Measurements from ENCODE around the gene F5. TPM values are rescaled to one million over a fixed set of nuclear protein-coding genes. Genes with fewer than 3 reads are reported as not detected.

The F5 gene
- total RNA-seq, result under 1 TPM in 3 of 4 donors, not detected in 1; 0.32 to 0.82 (median 0.37) TPM

GRCh38 chr1:169586395-169587255 lies at the start of gene F5:
F5 (minus strand) TSS chr1:169586481; CDS start chr1:169586386, 95 bp downstream.
- H3K27ac ChIP-seq, result no peak within 1 kb of the TSS
- WGBS, 2 donors (ENCODE audit: low coverage in 1 of 2), result 28% methylated on average over 15 of the region's 15 CpGs; no CpG with 5 or more reads in 1 of the 2 donors
- no peaks in the 10 kb centered on the region for H3K9me3 ChIP-seq
- intact Hi-C loops (cut with DNase I; ENCODE audit: low total_unique reads) (no loop called here), in situ Hi-C loops (cut with MboI; ENCODE audit: low pct_ligation_motif_present in 1 of 4, low pct_unique_long_range_greater_than_20kb in 1 of 4, low sequenced_read_pairs in 3 of 4) (loop anchor here in 1 of 4 donors (25.0 kb wide), 1 partner anchor 226 kb away; no protein-coding TSS in a partner anchor)
- H3K4me1 ChIP-seq, result peaks cover 0 to 11% (median 4%) of the 10 kb centered on the region in 4 donors
- no peaks in the 10 kb centered on the region for H3K36me3 ChIP-seq
- peak; percentile 74 for DNase-seq
- H3K4me3 ChIP-seq, result peak within 1 kb of the TSS in 2 of 4 donors; percentile 7 to 35
- no peak for TF ChIP-seq EP300 (IDR thresholded peaks at IDR 0.05; ENCODE audit: low read depth)
- no peak for TF ChIP-seq POLR2AphosphoS5 (IDR thresholded peaks at IDR 0.05)
- no peak for TF ChIP-seq POLR2A (IDR thresholded peaks at IDR 0.05)
- peak; percentile 33 to 66 (median 44) for TF ChIP-seq CTCF (IDR thresholded peaks at IDR 0.05)
- H3K27me3 ChIP-seq, result peaks cover 10% of the 10 kb centered on the region

- Histone ChIP-seq H3K27me3 (no peaks in the 10 kb centered on the region), H3K4me1 (no peaks in the 10 kb centered on the region), H3K27ac (no peak overlapping the region), H3K4me3 (no peak overlapping the region), H3K9me3 (peaks cover 12 to 26% of the 10 kb centered on the region in 2 donors), H3K36me3 (no peaks in the 10 kb centered on the region)
- intact Hi-C loops (cut with DNase I; ENCODE audit: low total_unique reads) (no loop called here), in situ Hi-C loops (cut with MboI; ENCODE audit: low pct_ligation_motif_present in 1 of 4, low pct_unique_long_range_greater_than_20kb in 1 of 4, low sequenced_read_pairs in 3 of 4) (no loop called here)
- TF ChIP-seq POLR2AphosphoS5 (IDR thresholded peaks at IDR 0.05) (no peak), EP300 (IDR thresholded peaks at IDR 0.05; ENCODE audit: low read depth) (no peak), POLR2A (IDR thresholded peaks at IDR 0.05) (no peak), CTCF (IDR thresholded peaks at IDR 0.05) (no peak)
- 50 to 70% methylated on average over 1 of the region's 1 CpG for WGBS, 2 donors (ENCODE audit: low coverage in 1 of 2)
- no peak for DNase-seq
These were observed 48.6 kb upstream of the F5 start for GRCh38 chr1:169634877-169635276.

- TF ChIP-seq CTCF (IDR thresholded peaks at IDR 0.05), result no peak
- no peak for TF ChIP-seq POLR2A (IDR thresholded peaks at IDR 0.05)
- TF ChIP-seq POLR2AphosphoS5 (IDR thresholded peaks at IDR 0.05), result no peak
- no peak for TF ChIP-seq EP300 (IDR thresholded peaks at IDR 0.05; ENCODE audit: low read depth)
- in situ Hi-C loops (cut with MboI; ENCODE audit: low pct_ligation_motif_present in 1 of 4, low pct_unique_long_range_greater_than_20kb in 1 of 4, low sequenced_read_pairs in 3 of 4), result no loop called here
These were observed 47.9 kb upstream of the F5 start for GRCh38 chr1:169634145-169634544.

GRCh38 chr1:169631249-169631648 lies 45.0 kb upstream of the F5 start:
- Histone ChIP-seq H3K27me3 (no peaks in the 10 kb centered on the region), H3K9me3 (peaks cover 8 to 22% of the 10 kb centered on the region in 2 donors), H3K36me3 (no peaks in the 10 kb centered on the region), H3K4me1 (no peaks in the 10 kb centered on the region), H3K4me3 (no peak overlapping the region), H3K27ac (no peak overlapping the region)
- 73 to 83% methylated on average over 2 to 3 of the region's 3 CpGs for WGBS, 2 donors (ENCODE audit: low coverage in 1 of 2)
- in situ Hi-C loops (cut with MboI; ENCODE audit: low pct_ligation_motif_present in 1 of 4, low pct_unique_long_range_greater_than_20kb in 1 of 4, low sequenced_read_pairs in 3 of 4), result no loop called here
- intact Hi-C loops (cut with DNase I; ENCODE audit: low total_unique reads), result no loop called here
- TF ChIP-seq EP300 (IDR thresholded peaks at IDR 0.05; ENCODE audit: low read depth), result no peak
- TF ChIP-seq CTCF (IDR thresholded peaks at IDR 0.05), result no peak
- TF ChIP-seq POLR2AphosphoS5 (IDR thresholded peaks at IDR 0.05), result no peak
- no peak for TF ChIP-seq POLR2A (IDR thresholded peaks at IDR 0.05)
- DNase-seq, result no peak

More at GRCh38 chr1:169634145-169634544, 47.9 kb upstream of the F5 start:
- Histone ChIP-seq H3K4me1 (no peaks in the 10 kb centered on the region), H3K27ac (no peak overlapping the region), H3K27me3 (no peaks in the 10 kb centered on the region), H3K36me3 (no peaks in the 10 kb centered on the region), H3K4me3 (no peak overlapping the region), H3K9me3 (peaks cover 12 to 26% of the 10 kb centered on the region in 2 donors)
- intact Hi-C loops (cut with DNase I; ENCODE audit: low total_unique reads), result no loop called here
- 95 to 100% methylated on average over 1 of the region's 1 CpG for WGBS, 2 donors (ENCODE audit: low coverage in 1 of 2)
- no peak for DNase-seq
